Measurements from ENCODE around the gene CST5. TPM values are rescaled to one million over a fixed set of nuclear protein-coding genes. Genes with fewer than 3 reads are reported as not detected.

CST5 gene, protein sequence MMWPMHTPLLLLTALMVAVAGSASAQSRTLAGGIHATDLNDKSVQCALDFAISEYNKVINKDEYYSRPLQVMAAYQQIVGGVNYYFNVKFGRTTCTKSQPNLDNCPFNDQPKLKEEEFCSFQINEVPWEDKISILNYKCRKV
- 1 to 10 TPM in 1 of 4 donors, not detected in 3; 1.9 TPM for total RNA-seq

DNA sequence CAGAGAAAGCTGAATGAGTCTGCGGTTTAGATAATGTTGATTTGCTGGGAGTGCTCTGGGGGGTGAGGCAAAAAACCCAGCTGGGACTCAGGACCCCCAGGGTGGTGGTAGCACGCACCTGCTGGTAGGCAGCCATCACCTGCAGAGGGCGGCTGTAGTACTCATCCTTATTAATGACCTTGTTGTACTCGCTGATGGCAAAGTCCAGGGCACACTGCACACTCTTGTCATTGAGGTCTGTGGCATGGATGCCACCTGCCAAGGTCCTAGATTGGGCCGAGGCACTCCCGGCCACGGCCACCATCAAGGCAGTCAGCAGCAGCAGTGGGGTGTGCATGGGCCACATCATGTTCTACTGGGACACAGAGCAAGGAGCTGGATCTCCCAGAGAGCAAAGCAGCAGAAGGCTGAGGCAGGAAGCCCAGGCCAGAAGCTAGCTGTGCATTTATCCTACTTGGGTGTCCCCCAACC lies at the start of gene CST5:
Gene CST5, minus strand, starts transcription at position 421 of the 471 bp plus-strand sequence. Its CDS starts 72 bp downstream, at position 349.
- Histone ChIP-seq H3K4me1 (peaks cover 0 to 63% (median 25%) of the 10 kb centered on the region in 3 donors), H3K4me3 (no peak within 1 kb of the TSS), H3K36me3 (no peaks in the 10 kb centered on the region), H3K9me3 (no peaks in the 10 kb centered on the region), H3K27ac (peak within 1 kb of the TSS in 3 of 4 donors; percentile 64 to 89 (median 76)), H3K27me3 (no peaks in the 10 kb centered on the region)
- TF ChIP-seq POLR2AphosphoS5 (IDR thresholded peaks at IDR 0.05) = no peak
- no peak for TF ChIP-seq POLR2A (IDR thresholded peaks at IDR 0.05)
- TF ChIP-seq, protein P1, sequence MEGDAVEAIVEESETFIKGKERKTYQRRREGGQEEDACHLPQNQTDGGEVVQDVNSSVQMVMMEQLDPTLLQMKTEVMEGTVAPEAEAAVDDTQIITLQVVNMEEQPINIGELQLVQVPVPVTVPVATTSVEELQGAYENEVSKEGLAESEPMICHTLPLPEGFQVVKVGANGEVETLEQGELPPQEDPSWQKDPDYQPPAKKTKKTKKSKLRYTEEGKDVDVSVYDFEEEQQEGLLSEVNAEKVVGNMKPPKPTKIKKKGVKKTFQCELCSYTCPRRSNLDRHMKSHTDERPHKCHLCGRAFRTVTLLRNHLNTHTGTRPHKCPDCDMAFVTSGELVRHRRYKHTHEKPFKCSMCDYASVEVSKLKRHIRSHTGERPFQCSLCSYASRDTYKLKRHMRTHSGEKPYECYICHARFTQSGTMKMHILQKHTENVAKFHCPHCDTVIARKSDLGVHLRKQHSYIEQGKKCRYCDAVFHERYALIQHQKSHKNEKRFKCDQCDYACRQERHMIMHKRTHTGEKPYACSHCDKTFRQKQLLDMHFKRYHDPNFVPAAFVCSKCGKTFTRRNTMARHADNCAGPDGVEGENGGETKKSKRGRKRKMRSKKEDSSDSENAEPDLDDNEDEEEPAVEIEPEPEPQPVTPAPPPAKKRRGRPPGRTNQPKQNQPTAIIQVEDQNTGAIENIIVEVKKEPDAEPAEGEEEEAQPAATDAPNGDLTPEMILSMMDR (IDR thresholded peaks at IDR 0.05) = no peak
- no peak for TF ChIP-seq EP300 (IDR thresholded peaks at IDR 0.05)
- ATAC-seq = no peak
- WGBS, 2 donors (ENCODE audit: low coverage in 1 of 2) = 83 to 100% methylated on average over 2 of the region's 7 CpGs

DNA sequence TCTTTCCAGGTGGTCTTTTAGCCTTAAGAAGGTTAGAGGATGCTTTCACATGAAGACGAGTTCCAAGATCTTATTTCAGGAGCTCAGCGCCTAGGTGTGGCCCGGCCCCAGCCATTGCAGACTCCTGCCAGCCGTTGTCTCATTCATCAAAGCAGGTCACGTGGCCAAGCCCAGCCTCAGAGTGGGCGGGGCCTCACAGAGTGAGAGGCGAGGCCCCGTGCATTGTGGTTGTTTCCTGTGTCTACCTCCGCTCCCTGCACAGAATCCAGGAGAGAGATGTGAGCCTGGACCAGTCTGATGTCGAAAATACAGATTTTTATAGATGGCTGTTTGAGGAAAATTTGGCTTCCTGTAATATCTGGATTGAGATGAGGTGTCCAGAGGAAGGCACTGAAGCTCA lies 49.2 kb upstream of the CST5 start:
- no peaks in the 10 kb centered on the region for H3K9me3 ChIP-seq
- no peaks in the 10 kb centered on the region for H3K4me1 ChIP-seq
- no peak overlapping the region for H3K4me3 ChIP-seq
- H3K36me3 ChIP-seq = no peaks in the 10 kb centered on the region
- H3K27me3 ChIP-seq = peaks cover 3% of the 10 kb centered on the region
- TF ChIP-seq POLR2AphosphoS5 (IDR thresholded peaks at IDR 0.05) = no peak
- TF ChIP-seq, protein P1 (IDR thresholded peaks at IDR 0.05) = no peak
- TF ChIP-seq EP300 (IDR thresholded peaks at IDR 0.05) = no peak
- no peak for TF ChIP-seq POLR2A (IDR thresholded peaks at IDR 0.05)
- no peak for ATAC-seq
- H3K27ac ChIP-seq = no peak overlapping the region
- WGBS, 2 donors (ENCODE audit: low coverage in 1 of 2) = no CpG with 5 or more reads among the region's 10 CpGs

DNA sequence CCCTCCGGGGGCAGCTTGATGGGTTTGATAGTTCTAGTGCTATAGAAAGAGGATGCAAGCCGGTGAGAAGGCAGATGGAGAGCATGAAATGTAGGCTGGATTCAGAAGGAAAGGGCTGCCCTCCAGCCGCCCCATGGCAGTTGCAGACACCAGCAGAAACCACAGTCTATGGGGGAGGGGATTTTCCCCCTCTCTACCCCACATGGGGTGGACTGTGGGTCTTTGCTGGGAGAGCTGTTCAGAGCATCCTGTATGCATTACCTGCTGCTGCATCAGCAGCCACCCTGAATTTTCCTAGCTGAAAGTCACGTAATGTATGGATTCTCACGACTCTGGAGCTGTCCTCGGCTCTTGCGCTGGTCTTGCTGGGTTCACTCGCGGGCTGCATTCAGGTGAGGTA lies 48.8 kb upstream of the CST5 start:
- Histone ChIP-seq H3K4me3 (no peak overlapping the region), H3K9me3 (no peaks in the 10 kb centered on the region), H3K27me3 (peaks cover 3% of the 10 kb centered on the region), H3K36me3 (no peaks in the 10 kb centered on the region), H3K4me1 (no peaks in the 10 kb centered on the region), H3K27ac (no peak overlapping the region)
- ATAC-seq = no peak
- TF ChIP-seq, protein P1 (IDR thresholded peaks at IDR 0.05) = no peak
- TF ChIP-seq POLR2A (IDR thresholded peaks at IDR 0.05) (no peak), POLR2AphosphoS5 (IDR thresholded peaks at IDR 0.05) (no peak), EP300 (IDR thresholded peaks at IDR 0.05) (no peak)
- 93% methylated on average over 8 of the region's 9 CpGs; no CpG with 5 or more reads in 1 of the 2 donors for WGBS, 2 donors (ENCODE audit: low coverage in 1 of 2)

DNA sequence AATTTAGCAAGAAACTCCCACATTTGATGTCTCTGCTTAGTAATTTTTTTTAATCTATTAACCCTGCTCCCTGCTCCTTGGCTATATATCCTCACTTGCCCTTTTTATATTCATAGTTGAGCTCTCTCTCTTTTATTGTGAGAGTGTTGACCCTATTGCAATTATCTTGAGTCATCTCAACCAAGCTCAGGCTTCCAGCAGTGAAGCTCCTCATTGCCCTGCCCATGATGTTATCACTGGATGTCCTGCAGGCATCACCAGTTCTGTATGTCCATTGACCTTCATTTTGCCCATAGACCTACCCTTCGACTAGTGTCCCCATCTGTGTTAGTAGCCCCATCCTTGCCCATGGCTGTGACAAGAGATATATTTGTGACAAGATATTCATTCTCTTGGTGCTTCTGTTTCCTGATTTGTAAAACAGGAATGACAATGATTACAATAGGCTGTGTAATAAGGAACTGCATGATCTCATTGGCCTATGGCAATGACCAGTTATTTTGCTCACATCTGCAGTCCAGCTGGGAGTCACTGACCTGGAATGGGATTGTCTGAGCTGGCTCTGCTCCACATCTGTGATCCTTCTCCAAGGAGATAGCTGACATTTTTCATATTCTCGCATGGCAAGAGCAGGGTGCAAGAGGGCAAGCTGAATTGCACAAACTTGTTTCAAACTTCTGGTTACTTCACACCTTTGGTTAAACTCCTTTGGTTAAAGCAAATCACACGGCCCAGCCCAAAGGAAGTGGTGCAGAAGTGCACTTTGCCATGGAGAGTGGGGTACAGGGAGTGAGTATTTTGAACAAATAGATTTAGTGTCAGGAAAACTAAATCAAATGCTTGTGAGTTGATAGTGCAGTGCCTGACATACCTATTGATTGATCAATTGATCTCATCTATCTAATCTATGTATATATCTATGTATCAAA lies 47.7 kb upstream of the CST5 start:
- no peak overlapping the region for H3K4me3 ChIP-seq
- H3K9me3 ChIP-seq = no peaks in the 10 kb centered on the region
- ATAC-seq = no peak
- H3K27ac ChIP-seq = no peak overlapping the region
- H3K4me1 ChIP-seq = no peaks in the 10 kb centered on the region
- no peak for TF ChIP-seq POLR2AphosphoS5 (IDR thresholded peaks at IDR 0.05)
- TF ChIP-seq, protein P1 (IDR thresholded peaks at IDR 0.05) = no peak
- no peak for TF ChIP-seq POLR2A (IDR thresholded peaks at IDR 0.05)
- TF ChIP-seq EP300 (IDR thresholded peaks at IDR 0.05) = no peak
- 0 to 60% methylated on average over 1 to 3 of the region's 3 CpGs for WGBS, 2 donors (ENCODE audit: low coverage in 1 of 2)
- H3K27me3 ChIP-seq = peaks cover 3% of the 10 kb centered on the region
- H3K36me3 ChIP-seq = no peaks in the 10 kb centered on the region
